Right atrium auricular region (tissue), 2 donors: ENCODE results near the gene FDX1. TPM values are rescaled to one million over a fixed set of nuclear protein-coding genes. Genes with fewer than 3 reads are reported as not detected.

Experiments used
- DNase-seq: peaks from one replicate; pipeline ENCODE4 v3.0.0-alpha.2; 2019; ENCODE audit warnings: low spot score
- H3K27ac ChIP-seq, 2 donors: fragments of 200-600 bp; sonication (generic); 1 replicate in 1 of 2; 2 replicates in 1 of 2; pipeline ENCODE4 v1.5.1; 2016 to 2019
- H3K27me3 ChIP-seq, 2 donors: fragments of 200-600 bp; sonication (generic); one replicate each; pipeline versions ENCODE4 v1.5.1 to v1.6.0; 2017 to 2019
- H3K36me3 ChIP-seq: fragments of 200-600 bp; sonication (generic); one replicate; pipeline ENCODE4 v1.5.1; 2016
- H3K4me1 ChIP-seq, 2 donors: fragments of 200-600 bp; sonication (generic); one replicate each; pipeline versions ENCODE4 v1.5.1 to v1.6.0; 2017 to 2019
- H3K4me3 ChIP-seq, 2 donors: fragments of 200-600 bp; sonication (generic); 1 replicate in 1 of 2; 2 replicates in 1 of 2; pipeline ENCODE4 v1.5.1; 2017 to 2019; ENCODE audit warnings: mild to moderate bottlenecking in 1 of 2, moderate library complexity in 1 of 2
- H3K9me3 ChIP-seq, 2 donors: fragments of 200-600 bp; sonication (generic); one replicate each; pipeline ENCODE4 v1.5.1; 2019
- total RNA-seq, 2 donors: library from RNA; depleted of rRNA; stranded (reverse); fragments of >200 nt; gene quantifications; one replicate each; pipeline ENCODE4 v1.1.0, GENCODE V29; 2016
- TF ChIP-seq, protein P1 (sequence below), 2 donors: fragments of 200-600 bp; sonication (generic); IDR thresholded peaks; one replicate each; pipeline ENCODE4 v1.5.1; 2019; ENCODE audit warnings: antibody characterized with exemption in 2 of 2

FDX1 gene
- total RNA-seq, 2 donors from 2014 or later, result 12.1 to 27.5 TPM

- H3K9me3 ChIP-seq, result no peaks in the 10 kb centered on the region
- no peak for DNase-seq
- no peaks in the 10 kb centered on the region for H3K36me3 ChIP-seq
- TF ChIP-seq, protein P1, sequence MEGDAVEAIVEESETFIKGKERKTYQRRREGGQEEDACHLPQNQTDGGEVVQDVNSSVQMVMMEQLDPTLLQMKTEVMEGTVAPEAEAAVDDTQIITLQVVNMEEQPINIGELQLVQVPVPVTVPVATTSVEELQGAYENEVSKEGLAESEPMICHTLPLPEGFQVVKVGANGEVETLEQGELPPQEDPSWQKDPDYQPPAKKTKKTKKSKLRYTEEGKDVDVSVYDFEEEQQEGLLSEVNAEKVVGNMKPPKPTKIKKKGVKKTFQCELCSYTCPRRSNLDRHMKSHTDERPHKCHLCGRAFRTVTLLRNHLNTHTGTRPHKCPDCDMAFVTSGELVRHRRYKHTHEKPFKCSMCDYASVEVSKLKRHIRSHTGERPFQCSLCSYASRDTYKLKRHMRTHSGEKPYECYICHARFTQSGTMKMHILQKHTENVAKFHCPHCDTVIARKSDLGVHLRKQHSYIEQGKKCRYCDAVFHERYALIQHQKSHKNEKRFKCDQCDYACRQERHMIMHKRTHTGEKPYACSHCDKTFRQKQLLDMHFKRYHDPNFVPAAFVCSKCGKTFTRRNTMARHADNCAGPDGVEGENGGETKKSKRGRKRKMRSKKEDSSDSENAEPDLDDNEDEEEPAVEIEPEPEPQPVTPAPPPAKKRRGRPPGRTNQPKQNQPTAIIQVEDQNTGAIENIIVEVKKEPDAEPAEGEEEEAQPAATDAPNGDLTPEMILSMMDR (IDR thresholded peaks at IDR 0.05), result no peak
- no peak overlapping the region for H3K27ac ChIP-seq
- H3K4me3 ChIP-seq, result no peak overlapping the region
- H3K4me1 ChIP-seq, result no peaks in the 10 kb centered on the region
- no peaks in the 10 kb centered on the region for H3K27me3 ChIP-seq
Measured at GRCh38 chr11:110509472-110509871, 79.7 kb downstream of the FDX1 start.

DNA sequence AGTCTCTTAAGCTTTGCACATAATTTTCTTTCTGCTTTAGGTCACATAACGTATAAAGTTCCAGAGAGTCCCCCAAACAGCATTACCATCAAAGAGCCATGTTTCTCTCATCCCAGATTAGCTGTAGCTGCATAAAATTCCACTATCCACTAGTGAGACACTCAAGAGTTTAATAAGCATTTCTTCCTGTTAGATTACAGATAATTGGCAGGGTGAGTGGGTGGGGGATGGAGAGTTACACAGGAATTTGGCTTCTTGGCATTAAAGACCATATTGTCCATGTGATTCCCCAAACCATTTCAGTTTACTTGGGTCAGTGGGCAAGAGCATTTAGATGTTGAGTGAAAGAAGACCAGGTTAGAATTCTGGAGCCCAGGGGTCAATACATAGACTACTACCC, 82.3 kb downstream of the FDX1 start:
- no peak overlapping the region for H3K27ac ChIP-seq
- TF ChIP-seq, protein P1 (IDR thresholded peaks at IDR 0.05), result no peak
- H3K4me3 ChIP-seq, result no peak overlapping the region
- H3K36me3 ChIP-seq, result no peaks in the 10 kb centered on the region
- DNase-seq, result no peak
- H3K4me1 ChIP-seq, result no peaks in the 10 kb centered on the region
- no peaks in the 10 kb centered on the region for H3K27me3 ChIP-seq
- H3K9me3 ChIP-seq, result no peaks in the 10 kb centered on the region

- TF ChIP-seq, protein P1 (IDR thresholded peaks at IDR 0.05), result no peak
- Histone ChIP-seq H3K36me3 (no peaks in the 10 kb centered on the region), H3K4me1 (no peaks in the 10 kb centered on the region), H3K4me3 (no peak overlapping the region), H3K27ac (no peak overlapping the region), H3K27me3 (no peaks in the 10 kb centered on the region), H3K9me3 (no peaks in the 10 kb centered on the region)
- no peak for DNase-seq
Measured at GRCh38 chr11:110513259-110513801, 83.6 kb downstream of the FDX1 start.

DNA sequence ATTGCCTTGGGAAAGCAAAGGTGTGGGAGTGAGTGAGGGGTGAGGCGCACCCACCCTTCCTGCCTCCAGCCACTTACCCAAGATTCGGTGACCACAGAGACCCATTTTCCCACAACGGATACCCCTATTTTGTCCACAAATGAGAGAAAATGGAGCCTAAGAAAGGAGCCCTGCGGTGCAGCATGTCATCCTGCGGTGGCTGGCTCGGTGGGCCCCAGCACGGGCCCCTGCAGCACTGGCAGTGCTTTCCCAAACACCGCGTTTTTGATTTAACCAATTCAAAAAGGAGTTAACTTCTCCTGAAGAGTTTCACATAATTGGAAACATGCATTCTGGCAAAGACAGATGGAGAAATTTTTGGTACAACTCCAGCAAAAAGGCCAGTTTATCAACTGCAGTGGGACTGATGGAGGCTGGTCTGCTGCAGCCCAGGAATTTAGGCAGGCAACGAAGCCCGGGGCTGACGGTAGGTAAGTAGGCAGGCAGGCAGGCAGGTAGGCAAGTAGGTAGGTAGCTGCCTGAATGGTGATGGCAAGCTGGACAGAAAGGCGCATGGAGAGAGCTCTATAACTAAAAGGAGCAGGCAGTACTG, 84.2 kb downstream of the FDX1 start:
- H3K9me3 ChIP-seq, result no peaks in the 10 kb centered on the region
- no peaks in the 10 kb centered on the region for H3K27me3 ChIP-seq
- H3K4me1 ChIP-seq, result no peaks in the 10 kb centered on the region
- no peak overlapping the region for H3K27ac ChIP-seq
- H3K4me3 ChIP-seq, result no peak overlapping the region
- no peak for DNase-seq
- no peaks in the 10 kb centered on the region for H3K36me3 ChIP-seq
- TF ChIP-seq, protein P1 (IDR thresholded peaks at IDR 0.05), result no peak

Other genes with a start within 250 kb of the FDX1 start
- 10 to 100 TPM; 58.8 to 78.5 TPM for gene RDX, start 133.3 kb upstream of the FDX1 start, total RNA-seq